Tibial nerve (tissue), 4 donors: Measurements from ENCODE around the gene AP3B1.

Source experiments
- EP300 ChIP-seq, 2 donors: sonication (generic); formaldehyde crosslinking; IDR thresholded peaks; one replicate each; pipeline ENCODE4 v1.6.1; 2017; ENCODE audit warnings: antibody characterized with exemption in 2 of 2, mild to moderate bottlenecking in 1 of 2
- POLR2A ChIP-seq, 2 donors: fragments of 450-650 bp; IDR thresholded peaks; one replicate each; pipeline ENCODE4 v1.6.1; 2017; ENCODE audit warnings: antibody characterized with exemption in 2 of 2, mild to moderate bottlenecking in 2 of 2, moderate library complexity in 2 of 2
- TF ChIP-seq, protein P1 (sequence below), 5 experiments: fragments of 200-600 bp in 3 of 5; fragments of 450-650 bp in 2 of 5; sonication (generic) in 3 of 5; IDR thresholded peaks; one replicate each; pipeline ENCODE4 v1.5.1; 2016 to 2019; ENCODE audit warnings: antibody characterized with exemption in 5 of 5, mild to moderate bottlenecking in 3 of 5, moderate library complexity in 2 of 5

DNA sequence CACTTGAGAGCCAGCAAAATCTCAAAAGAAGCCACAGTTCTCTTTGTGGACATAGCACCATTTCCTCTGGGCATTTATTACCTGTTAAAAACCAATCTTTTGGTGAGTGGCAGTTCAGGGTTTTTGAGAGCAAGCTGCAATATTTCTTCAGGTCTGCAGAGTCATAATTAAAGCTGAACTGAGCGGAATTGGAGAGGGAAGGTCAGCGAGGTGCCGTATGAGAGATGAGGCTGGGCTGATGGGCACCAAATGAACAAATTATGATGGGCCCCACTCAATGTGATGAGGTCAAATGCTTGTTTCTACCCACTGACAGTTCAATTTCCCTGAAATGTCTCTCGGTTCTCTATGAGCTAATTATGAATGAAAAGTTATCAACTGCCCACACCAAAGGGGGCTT is 231.9 kb downstream of the AP3B1 start:
- TF ChIP-seq EP300 (IDR thresholded peaks at IDR 0.05) (no peak), POLR2A (IDR thresholded peaks at IDR 0.05) (no peak)
- TF ChIP-seq, protein P1, sequence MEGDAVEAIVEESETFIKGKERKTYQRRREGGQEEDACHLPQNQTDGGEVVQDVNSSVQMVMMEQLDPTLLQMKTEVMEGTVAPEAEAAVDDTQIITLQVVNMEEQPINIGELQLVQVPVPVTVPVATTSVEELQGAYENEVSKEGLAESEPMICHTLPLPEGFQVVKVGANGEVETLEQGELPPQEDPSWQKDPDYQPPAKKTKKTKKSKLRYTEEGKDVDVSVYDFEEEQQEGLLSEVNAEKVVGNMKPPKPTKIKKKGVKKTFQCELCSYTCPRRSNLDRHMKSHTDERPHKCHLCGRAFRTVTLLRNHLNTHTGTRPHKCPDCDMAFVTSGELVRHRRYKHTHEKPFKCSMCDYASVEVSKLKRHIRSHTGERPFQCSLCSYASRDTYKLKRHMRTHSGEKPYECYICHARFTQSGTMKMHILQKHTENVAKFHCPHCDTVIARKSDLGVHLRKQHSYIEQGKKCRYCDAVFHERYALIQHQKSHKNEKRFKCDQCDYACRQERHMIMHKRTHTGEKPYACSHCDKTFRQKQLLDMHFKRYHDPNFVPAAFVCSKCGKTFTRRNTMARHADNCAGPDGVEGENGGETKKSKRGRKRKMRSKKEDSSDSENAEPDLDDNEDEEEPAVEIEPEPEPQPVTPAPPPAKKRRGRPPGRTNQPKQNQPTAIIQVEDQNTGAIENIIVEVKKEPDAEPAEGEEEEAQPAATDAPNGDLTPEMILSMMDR (IDR thresholded peaks at IDR 0.05) = no peak
